Naive thymus-derived CD4-positive, alpha-beta T cell (primary cell): ENCODE measurements around the gene DSTN. TPM values are rescaled to one million over a fixed set of nuclear protein-coding genes. Genes with fewer than 3 reads are reported as not detected.

ENCODE experiments used
- ATAC-seq: fragments of 150-1000 bp; cut with Tn5 transposase; 2 replicates; pipeline ENCODE4 v1.10.0; 2021; ENCODE audit warnings: mild to moderate bottlenecking, moderate library complexity
- CTCF ChIA-PET: fragments of 350-600 bp; sonication (Branson Sonifier 250); formaldehyde crosslinking; loops from one replicate; lab custom pipeline; 2021; ENCODE audit warnings: antibody characterized with exemption; lab: Charles Lee
- POLR2A ChIA-PET: fragments of 350-600 bp; sonication (Branson Sonifier 250); formaldehyde crosslinking; loops from one replicate; lab custom pipeline; 2021; ENCODE audit warnings: antibody characterized with exemption, inconsistent platforms; lab: Charles Lee
- DNase-seq, 9 donors: peaks; one replicate each; pipeline versions ENCODE4 v3.0.0 to v3.0.0-alpha.2; 2020 to 2022; ENCODE audit warnings: mixed read lengths in 1 of 9
- H3K27ac ChIP-seq: one replicate; pipeline ENCODE4 v1.7.0; 2013; ENCODE audit warnings: mild to moderate bottlenecking, low read depth, low read length, moderate library complexity
- H3K27me3 ChIP-seq, 2 donors: one replicate each; pipeline ENCODE4 v1.7.0; 2013; ENCODE audit warnings: low read length in 2 of 2, mild to moderate bottlenecking in 2 of 2, moderate library complexity in 2 of 2; ENCODE audit not compliant: control insufficient read depth in 2 of 2, insufficient read depth in 2 of 2
- H3K36me3 ChIP-seq, 3 experiments: 1 replicate in 2 of 3; 2 replicates in 1 of 3; pipeline ENCODE4 v1.7.0; 2013; ENCODE audit warnings: low read length in 3 of 3, mild to moderate bottlenecking in 3 of 3, moderate library complexity in 1 of 3; ENCODE audit not compliant: insufficient read depth in 3 of 3, control insufficient read depth in 2 of 3
- H3K4me1 ChIP-seq, 2 donors: one replicate each; pipeline ENCODE4 v1.7.0; 2013; ENCODE audit warnings: low read length in 2 of 2, mild to moderate bottlenecking in 2 of 2, moderate library complexity in 1 of 2; ENCODE audit not compliant: control insufficient read depth in 2 of 2, insufficient read depth in 2 of 2
- H3K4me3 ChIP-seq: 2 replicates; pipeline ENCODE4 v1.7.0; 2013; ENCODE audit warnings: mild to moderate bottlenecking, low read length
- H3K9me3 ChIP-seq, 3 experiments: 1 replicate in 2 of 3; 2 replicates in 1 of 3; pipeline ENCODE4 v1.7.0; 2013; ENCODE audit warnings: low read length in 3 of 3; ENCODE audit not compliant: control insufficient read depth in 2 of 3
- H3K27ac Mint-ChIP-seq, 9 donors: one replicate each; pipeline ENCODE4 v1.8.0; 2020 to 2022; ENCODE audit warnings: mixed read lengths in 9 of 9, mild to moderate bottlenecking in 8 of 9, moderate library complexity in 5 of 9, inconsistent platforms in 2 of 9
- H3K27me3 Mint-ChIP-seq, 5 donors: one replicate each; pipeline ENCODE4 v1.8.0; 2021 to 2022; ENCODE audit warnings: mixed read lengths in 5 of 5, mild to moderate bottlenecking in 1 of 5
- H3K36me3 Mint-ChIP-seq, 5 donors: one replicate each; pipeline ENCODE4 v1.8.0; 2020 to 2022; ENCODE audit warnings: mixed read lengths in 5 of 5, mild to moderate bottlenecking in 3 of 5, inconsistent platforms in 1 of 5
- H3K4me1 Mint-ChIP-seq, 7 donors: one replicate each; pipeline ENCODE4 v1.8.0; 2020 to 2022; ENCODE audit warnings: mixed read lengths in 7 of 7, mild to moderate bottlenecking in 3 of 7, inconsistent platforms in 1 of 7
- H3K4me3 Mint-ChIP-seq, 10 donors: one replicate each; pipeline ENCODE4 v1.8.0; 2020 to 2022; ENCODE audit warnings: mild to moderate bottlenecking in 10 of 10, mixed read lengths in 10 of 10, moderate library complexity in 6 of 10, inconsistent platforms in 2 of 10
- H3K9me3 Mint-ChIP-seq, 11 donors: one replicate each; pipeline ENCODE4 v1.8.0; 2020 to 2022; ENCODE audit warnings: mixed read lengths in 11 of 11, mild to moderate bottlenecking in 4 of 11, inconsistent platforms in 1 of 11, moderate library complexity in 1 of 11
- intact Hi-C, 2 donors: fragments of 100-400 bp; cut with micrococcal nuclease; formaldehyde crosslinking; loops; one replicate each; pipeline ENCODE4 v1.15.1; 2023
- polyA plus RNA-seq, 2 donors: library from polyadenylated mRNA; unstranded; fragments of 300-500 nt; fragmentation: Illumina TruSeq; gene quantifications; one replicate each; pipeline ENCODE4 v1.2.3, GENCODE V29; 2021
- total RNA-seq, 6 experiments: library from RNA in 5 of 6; stranded (reverse) in 5 of 6; gene quantifications; 1 replicate in 5 of 6; 2 replicates in 1 of 6; pipeline ENCODE4 v1.2.3 and lab custom pipeline; 2021 to 2026

Gene DSTN
- total and polyA plus RNA-seq, 7 experiments from 2014 or later = 28.7 to 113 (median 38.7) TPM

- ATAC-seq (no peak), DNase-seq (no peak)
- Histone ChIP-seq H3K9me3 (no peaks in the 10 kb centered on the region), H3K27me3 (no peaks in the 10 kb centered on the region), H3K27ac (no peak overlapping the region), H3K36me3 (peaks cover 0 to 7% (median 0%) of the 10 kb centered on the region in 3 experiments), H3K4me1 (no peaks in the 10 kb centered on the region), H3K4me3 (no peak overlapping the region)
- H3K27me3 Mint-ChIP-seq = peaks cover 0 to 2% (median 0%) of the 10 kb centered on the region in 5 donors
- H3K4me3 Mint-ChIP-seq = no peak overlapping the region
- H3K4me1 Mint-ChIP-seq = peaks cover 21 to 54% (median 41%) of the 10 kb centered on the region in 7 donors
- peaks cover 0 to 5% (median 0%) of the 10 kb centered on the region in 11 donors for H3K9me3 Mint-ChIP-seq
- peaks cover 5 to 47% (median 35%) of the 10 kb centered on the region in 5 donors for H3K36me3 Mint-ChIP-seq
- POLR2A ChIA-PET = no interaction called here
- H3K27ac Mint-ChIP-seq = no peak overlapping the region
- CTCF ChIA-PET = no interaction called here
- intact Hi-C loops = no loop called here
Observed at GRCh38 chr20:17598013-17598550, 28.2 kb downstream of the DSTN start.

GRCh38 chr20:17601957-17602356 lies 32.1 kb downstream of the DSTN start:
- ChIA-PET CTCF (interaction anchor here (0.9 kb wide), 1 partner anchor 31 kb away, joined by 3 read pairs; no protein-coding TSS in a partner anchor), POLR2A (interaction anchor here (0.6 to 1.1 kb wide), 3 partner anchors 9 to 31 kb away, joined by 3 to 4 read pairs (median 4); no protein-coding TSS in a partner anchor)
- no peaks in the 10 kb centered on the region for H3K4me1 ChIP-seq
- Mint-ChIP-seq H3K27me3 (no peaks in the 10 kb centered on the region), H3K36me3 (peaks cover 3 to 54% (median 29%) of the 10 kb centered on the region in 5 donors), H3K27ac (peak overlapping the region in 3 of 9 donors; percentile 12 to 63 (median 26)), H3K4me3 (no peak overlapping the region), H3K9me3 (peaks cover 0 to 3% (median 0%) of the 10 kb centered on the region in 11 donors), H3K4me1 (peaks cover 6 to 24% (median 11%) of the 10 kb centered on the region in 7 donors)
- H3K9me3 ChIP-seq = no peaks in the 10 kb centered on the region
- no peak overlapping the region for H3K4me3 ChIP-seq
- no peak for ATAC-seq
- DNase-seq = no peak
- peaks cover 0 to 14% (median 0%) of the 10 kb centered on the region in 3 experiments for H3K36me3 ChIP-seq
- intact Hi-C loops = no loop called here
- H3K27me3 ChIP-seq = no peaks in the 10 kb centered on the region
- H3K27ac ChIP-seq = no peak overlapping the region

- Mint-ChIP-seq H3K4me3 (no peak overlapping the region), H3K36me3 (peaks cover 3 to 51% (median 24%) of the 10 kb centered on the region in 5 donors), H3K4me1 (peaks cover under 1 to 19% (median 6%) of the 10 kb centered on the region in 7 donors), H3K27me3 (no peaks in the 10 kb centered on the region), H3K9me3 (peaks cover 0 to under 1% (median 0%) of the 10 kb centered on the region in 11 donors), H3K27ac (no peak overlapping the region)
- intact Hi-C loops = no loop called here
- no peak for ATAC-seq
- CTCF ChIA-PET = interaction anchor here (0.9 kb wide), 1 partner anchor 32 kb away, joined by 3 read pairs; no protein-coding TSS in a partner anchor
- H3K27me3 ChIP-seq = no peaks in the 10 kb centered on the region
- DNase-seq = no peak
- H3K4me3 ChIP-seq = no peak overlapping the region
- H3K4me1 ChIP-seq = no peaks in the 10 kb centered on the region
- H3K9me3 ChIP-seq = no peaks in the 10 kb centered on the region
- peaks cover 0 to 14% (median 0%) of the 10 kb centered on the region in 3 experiments for H3K36me3 ChIP-seq
- POLR2A ChIA-PET = interaction anchor here (0.6 to 1.1 kb wide), 3 partner anchors 8 to 31 kb away, joined by 3 to 4 read pairs (median 4); no protein-coding TSS in a partner anchor
- H3K27ac ChIP-seq = no peak overlapping the region
Observed at GRCh38 chr20:17602493-17602892, 32.6 kb downstream of the DSTN start.

- Mint-ChIP-seq H3K27ac (peak overlapping the region in 1 of 9 donors; percentile 43), H3K4me3 (no peak overlapping the region), H3K36me3 (peaks cover 9 to 53% (median 30%) of the 10 kb centered on the region in 5 donors), H3K4me1 (peaks cover 12 to 29% (median 19%) of the 10 kb centered on the region in 7 donors), H3K9me3 (no peaks in the 10 kb centered on the region), H3K27me3 (no peaks in the 10 kb centered on the region)
- Histone ChIP-seq H3K4me3 (no peak overlapping the region), H3K4me1 (peaks cover 12 to 13% of the 10 kb centered on the region in 2 donors), H3K27ac (no peak overlapping the region), H3K9me3 (no peaks in the 10 kb centered on the region), H3K36me3 (peaks cover 0 to 14% (median 0%) of the 10 kb centered on the region in 3 experiments), H3K27me3 (no peaks in the 10 kb centered on the region)
- intact Hi-C loops = no loop called here
- ChIA-PET CTCF (no interaction called here), POLR2A (interaction anchor here (0.7 kb wide), 1 partner anchor 44 kb away, joined by 3 read pairs; no protein-coding TSS in a partner anchor)
- ATAC-seq (no peak), DNase-seq (no peak)
Observed at GRCh38 chr20:17605131-17605660, 35.3 kb downstream of the DSTN start.

GRCh38 chr20:17606001-17606400 lies 36.1 kb downstream of the DSTN start:
- DNase-seq = no peak
- H3K36me3 ChIP-seq = peaks cover 0 to 14% (median 0%) of the 10 kb centered on the region in 3 experiments
- Mint-ChIP-seq H3K36me3 (peaks cover 9 to 46% (median 24%) of the 10 kb centered on the region in 5 donors), H3K4me3 (no peak overlapping the region), H3K27ac (no peak overlapping the region), H3K27me3 (no peaks in the 10 kb centered on the region), H3K4me1 (peaks cover 15 to 33% (median 26%) of the 10 kb centered on the region in 7 donors), H3K9me3 (no peaks in the 10 kb centered on the region)
- H3K4me1 ChIP-seq = peaks cover 20% of the 10 kb centered on the region in 2 donors
- H3K27me3 ChIP-seq = no peaks in the 10 kb centered on the region
- no peak overlapping the region for H3K4me3 ChIP-seq
- intact Hi-C loops = no loop called here
- no peaks in the 10 kb centered on the region for H3K9me3 ChIP-seq
- CTCF ChIA-PET = interaction anchor here (0.5 to 2.2 kb wide), 4 partner anchors 28 to 107 kb away, joined by 3 to 5 read pairs (median 3); partner anchors contain the start of gene RRBP1
- POLR2A ChIA-PET = interaction anchor here (0.6 kb wide), 1 partner anchor 359 kb away, joined by 3 read pairs; no protein-coding TSS in a partner anchor
- ATAC-seq = no peak
- H3K27ac ChIP-seq = no peak overlapping the region

GRCh38 chr20:17608701-17609497 lies 39.0 kb downstream of the DSTN start:
- no peaks in the 10 kb centered on the region for H3K27me3 ChIP-seq
- Mint-ChIP-seq H3K9me3 (no peaks in the 10 kb centered on the region), H3K4me1 (peaks cover 17 to 50% (median 40%) of the 10 kb centered on the region in 7 donors), H3K36me3 (peaks cover 6 to 31% (median 8%) of the 10 kb centered on the region in 5 donors), H3K27ac (peak overlapping the region; percentile 84 to 98 (median 94)), H3K4me3 (peak overlapping the region in 6 of 10 donors; percentile 3 to 75 (median 32)), H3K27me3 (no peaks in the 10 kb centered on the region)
- no peaks in the 10 kb centered on the region for H3K9me3 ChIP-seq
- ChIA-PET CTCF (interaction anchor here (1.0 to 2.1 kb wide), 2 partner anchors 19 to 38 kb away, joined by 3 to 11 read pairs; partner anchors contain the start of gene DSTN), POLR2A (interaction anchor here (2.2 kb wide), 1 partner anchor 38 kb away, joined by 31 read pairs; the partner anchor contains the start of gene DSTN)
- peaks cover 0 to 4% (median 0%) of the 10 kb centered on the region in 3 experiments for H3K36me3 ChIP-seq
- DNase-seq (no peak), ATAC-seq (no peak)
- intact Hi-C loops = no loop called here
- peaks cover 39 to 40% of the 10 kb centered on the region in 2 donors for H3K4me1 ChIP-seq
- H3K4me3 ChIP-seq = no peak overlapping the region
- peak overlapping the region; percentile 60 for H3K27ac ChIP-seq
